Muscle layer of duodenum (tissue), 2 donors: ENCODE data around the gene PLCH2.

Source experiments
- H3K27ac ChIP-seq: one replicate; pipeline ENCODE4 v1.7.0; 2013; ENCODE audit warnings: mild to moderate bottlenecking, low read length
- H3K27me3 ChIP-seq: one replicate; pipeline ENCODE4 v1.7.0; 2013; ENCODE audit warnings: low read depth, mild to moderate bottlenecking, control low read depth, low read length
- H3K36me3 ChIP-seq, 2 donors: one replicate each; pipeline ENCODE4 v1.7.0; 2013; ENCODE audit warnings: low read length in 2 of 2, control low read depth in 1 of 2, mild to moderate bottlenecking in 1 of 2; ENCODE audit not compliant: insufficient read depth in 2 of 2, control insufficient read depth in 1 of 2
- H3K4me1 ChIP-seq, 2 donors: one replicate each; pipeline ENCODE4 v1.7.0; 2013; ENCODE audit warnings: low read length in 2 of 2, mild to moderate bottlenecking in 2 of 2, control low read depth in 1 of 2, moderate library complexity in 1 of 2; ENCODE audit not compliant: insufficient read depth in 2 of 2, control insufficient read depth in 1 of 2
- H3K4me3 ChIP-seq, 2 donors: one replicate each; pipeline ENCODE4 v1.7.0; 2013; ENCODE audit warnings: low read length in 2 of 2, low read depth in 1 of 2, mild to moderate bottlenecking in 1 of 2
- H3K9me3 ChIP-seq, 2 donors: one replicate each; pipeline ENCODE4 v1.7.0; 2013; ENCODE audit warnings: low read length in 2 of 2, control low read depth in 1 of 2, mild to moderate bottlenecking in 1 of 2; ENCODE audit not compliant: control insufficient read depth in 1 of 2
- donor health status: healthy.

The PLCH2 gene

GRCh38 chr1:2480986-2481364, 4.9 kb downstream of the PLCH2 start:
- no peaks in the 10 kb centered on the region for H3K4me1 ChIP-seq
- no peak overlapping the region for H3K27ac ChIP-seq
- no peaks in the 10 kb centered on the region for H3K9me3 ChIP-seq
- no peaks in the 10 kb centered on the region for H3K36me3 ChIP-seq
- H3K27me3 ChIP-seq, result no peaks in the 10 kb centered on the region
- H3K4me3 ChIP-seq, result no peak overlapping the region

- Histone ChIP-seq H3K9me3 (no peaks in the 10 kb centered on the region), H3K27me3 (no peaks in the 10 kb centered on the region), H3K4me1 (no peaks in the 10 kb centered on the region), H3K36me3 (no peaks in the 10 kb centered on the region), H3K27ac (no peak overlapping the region), H3K4me3 (no peak overlapping the region)
These were observed 5.8 kb downstream of the PLCH2 start for GRCh38 chr1:2481885-2482284.

DNA sequence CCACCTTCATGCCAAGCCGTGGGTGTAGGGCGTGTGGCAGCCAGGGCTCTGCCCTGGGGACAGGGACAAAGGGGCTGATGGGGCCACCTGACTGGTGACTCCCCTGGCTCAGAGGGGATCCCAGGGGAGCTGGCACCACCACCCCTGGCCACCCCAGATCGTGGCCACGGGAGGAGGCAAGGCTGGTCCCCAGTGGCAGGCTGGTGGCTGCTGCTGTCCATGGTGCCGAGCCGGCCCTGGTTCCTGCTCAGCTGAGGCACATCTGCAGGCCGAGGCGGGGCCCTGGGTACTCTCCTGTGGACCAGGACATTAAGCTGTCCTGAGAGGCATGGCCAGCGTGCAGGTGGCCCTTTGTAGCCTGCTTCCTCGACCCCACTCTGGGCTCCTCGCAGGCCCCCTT, 6.5 kb downstream of the PLCH2 start:
- H3K27ac ChIP-seq, result no peak overlapping the region
- no peaks in the 10 kb centered on the region for H3K4me1 ChIP-seq
- H3K4me3 ChIP-seq, result no peak overlapping the region
- no peaks in the 10 kb centered on the region for H3K9me3 ChIP-seq
- H3K27me3 ChIP-seq, result no peaks in the 10 kb centered on the region
- H3K36me3 ChIP-seq, result no peaks in the 10 kb centered on the region

GRCh38 chr1:2483026-2483425, 6.9 kb downstream of the PLCH2 start:
- no peak overlapping the region for H3K27ac ChIP-seq
- peaks cover 0 to under 1% of the 10 kb centered on the region in 2 donors for H3K9me3 ChIP-seq
- no peaks in the 10 kb centered on the region for H3K4me1 ChIP-seq
- no peaks in the 10 kb centered on the region for H3K36me3 ChIP-seq
- H3K4me3 ChIP-seq, result no peak overlapping the region
- H3K27me3 ChIP-seq, result no peaks in the 10 kb centered on the region

GRCh38 chr1:2483970-2484369, 7.9 kb downstream of the PLCH2 start:
- H3K4me1 ChIP-seq, result no peaks in the 10 kb centered on the region
- no peaks in the 10 kb centered on the region for H3K36me3 ChIP-seq
- H3K27ac ChIP-seq, result no peak overlapping the region
- H3K27me3 ChIP-seq, result no peaks in the 10 kb centered on the region
- H3K9me3 ChIP-seq, result peaks cover 6% of the 10 kb centered on the region in 2 donors
- H3K4me3 ChIP-seq, result no peak overlapping the region

DNA sequence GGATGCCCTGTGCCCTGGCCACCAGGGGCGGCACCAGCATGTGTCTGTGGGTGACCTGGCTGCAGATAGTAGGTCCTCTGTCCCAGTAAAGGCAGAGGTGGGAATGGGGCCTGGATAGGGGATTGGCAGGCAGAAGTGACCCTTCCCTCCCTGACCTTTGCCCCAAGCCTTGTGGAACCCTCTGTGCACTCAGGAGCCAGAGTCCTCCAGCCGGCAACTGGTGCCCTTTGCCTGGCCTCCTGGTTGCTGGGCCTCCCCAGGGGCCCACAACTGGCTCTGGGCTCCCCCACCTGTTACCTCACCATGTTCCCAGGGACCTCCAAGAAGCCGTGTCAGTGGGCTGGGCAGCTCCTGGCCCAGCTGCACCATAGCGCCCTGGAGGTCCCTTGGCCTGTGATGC, 10.0 kb downstream of the PLCH2 start:
- H3K36me3 ChIP-seq, result no peaks in the 10 kb centered on the region

GRCh38 chr1:2486558-2486957, 10.5 kb downstream of the PLCH2 start:
- Histone ChIP-seq H3K4me1 (no peaks in the 10 kb centered on the region), H3K27me3 (no peaks in the 10 kb centered on the region), H3K36me3 (no peaks in the 10 kb centered on the region), H3K9me3 (peaks cover 6 to 8% of the 10 kb centered on the region in 2 donors), H3K4me3 (no peak overlapping the region), H3K27ac (no peak overlapping the region)

More for the DNA sequence above, 10.0 kb downstream of the PLCH2 start:
- H3K4me3 ChIP-seq, result no peak overlapping the region
- peaks cover 6 to 8% of the 10 kb centered on the region in 2 donors for H3K9me3 ChIP-seq
- no peak overlapping the region for H3K27ac ChIP-seq
- no peaks in the 10 kb centered on the region for H3K27me3 ChIP-seq
- no peaks in the 10 kb centered on the region for H3K4me1 ChIP-seq

DNA sequence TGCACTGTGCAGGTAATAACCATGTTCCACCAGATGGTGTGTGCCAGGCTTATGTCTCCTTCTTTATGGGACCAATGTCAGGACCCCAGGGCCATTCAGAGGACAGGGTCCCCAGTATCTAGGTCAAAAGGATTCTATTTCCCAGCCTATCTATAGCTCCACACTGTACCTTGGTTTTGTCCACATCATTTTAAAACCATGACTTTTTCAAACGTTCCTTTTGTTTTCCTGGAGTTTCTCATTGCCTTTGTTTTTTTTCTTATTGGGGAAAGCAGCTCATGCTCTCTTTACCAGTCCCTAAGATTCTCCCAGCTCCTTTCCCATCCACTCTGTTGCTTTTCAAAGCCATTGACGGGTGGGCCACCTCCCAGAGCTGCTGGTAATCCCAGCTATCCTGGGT, 12.6 kb downstream of the PLCH2 start:
- H3K36me3 ChIP-seq, result no peaks in the 10 kb centered on the region
- no peaks in the 10 kb centered on the region for H3K27me3 ChIP-seq

DNA sequence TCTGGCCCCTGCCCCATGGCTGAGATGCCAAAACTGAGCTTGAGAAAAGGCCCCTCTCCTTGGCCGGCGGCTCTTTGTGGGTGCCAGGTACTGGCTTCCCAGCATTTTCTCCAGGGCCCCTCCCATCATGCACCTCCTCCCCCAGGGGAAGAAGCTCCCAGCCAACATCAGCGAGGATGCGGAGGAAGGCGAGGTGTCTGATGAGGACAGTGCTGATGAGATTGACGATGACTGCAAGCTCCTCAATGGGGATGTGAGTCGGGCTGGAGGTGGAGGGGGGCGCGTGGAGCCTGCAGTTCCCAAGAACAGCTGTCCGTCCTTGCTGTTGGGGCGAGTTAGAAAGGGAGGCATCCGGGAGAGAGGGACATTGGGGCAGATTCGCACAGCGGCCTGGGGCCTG, 13.5 kb downstream of the PLCH2 start:
- Histone ChIP-seq H3K27ac (no peak overlapping the region), H3K36me3 (no peaks in the 10 kb centered on the region), H3K4me1 (no peaks in the 10 kb centered on the region), H3K27me3 (no peaks in the 10 kb centered on the region), H3K4me3 (no peak overlapping the region), H3K9me3 (peaks cover 6 to 8% of the 10 kb centered on the region in 2 donors)

More for the DNA sequence above, 12.6 kb downstream of the PLCH2 start:
- H3K9me3 ChIP-seq, result peaks cover 6 to 8% of the 10 kb centered on the region in 2 donors
- H3K4me3 ChIP-seq, result peak overlapping the region in 1 of 2 donors; percentile 16
- H3K27ac ChIP-seq, result no peak overlapping the region
- H3K4me1 ChIP-seq, result no peaks in the 10 kb centered on the region

DNA sequence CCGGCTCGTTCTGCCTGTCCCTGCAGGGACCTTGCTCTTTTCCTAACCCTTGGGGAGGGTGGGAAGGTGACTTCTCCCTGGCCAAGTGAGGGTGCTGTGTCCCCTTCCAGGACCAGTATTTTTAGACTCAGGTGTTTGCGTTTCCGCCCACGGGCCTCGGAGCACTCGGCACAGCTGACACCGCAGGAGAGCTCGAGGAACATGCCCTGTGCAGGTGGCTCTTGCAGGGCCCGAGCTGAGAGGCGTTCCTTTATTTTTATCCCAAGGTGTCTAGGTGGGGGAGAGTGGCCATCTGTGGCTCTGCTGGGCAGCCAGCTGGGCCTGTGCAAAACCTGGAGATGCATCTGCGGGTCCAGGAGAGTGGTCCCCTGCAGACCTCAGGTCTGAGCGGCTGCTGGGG, 16.0 kb downstream of the PLCH2 start:
- no peak overlapping the region for H3K4me3 ChIP-seq
- H3K4me1 ChIP-seq, result no peaks in the 10 kb centered on the region
- H3K36me3 ChIP-seq, result no peaks in the 10 kb centered on the region
- peaks cover 6 to 8% of the 10 kb centered on the region in 2 donors for H3K9me3 ChIP-seq
- H3K27me3 ChIP-seq, result no peaks in the 10 kb centered on the region
- H3K27ac ChIP-seq, result no peak overlapping the region

DNA sequence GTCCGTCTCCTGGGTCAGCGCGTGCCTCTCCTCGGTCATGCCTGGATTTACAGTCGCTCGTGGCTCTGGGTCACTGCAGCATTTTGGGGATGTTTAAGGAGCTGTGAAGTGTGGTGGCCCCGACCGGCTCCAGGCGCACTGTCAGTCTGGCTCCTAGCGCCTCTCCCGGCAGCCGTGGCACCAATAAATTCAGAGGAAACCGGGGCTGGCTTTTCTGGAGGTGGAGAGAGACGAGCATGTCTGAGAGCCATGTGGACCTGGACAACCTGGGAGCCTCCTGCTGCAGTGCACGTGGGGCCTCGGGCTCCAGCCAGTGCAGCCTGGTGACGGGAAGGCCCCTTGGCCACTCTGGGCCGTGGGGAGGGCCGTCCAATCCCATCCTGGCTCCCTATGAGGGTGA, 17.1 kb downstream of the PLCH2 start:
- Histone ChIP-seq H3K36me3 (no peaks in the 10 kb centered on the region), H3K27me3 (no peaks in the 10 kb centered on the region), H3K27ac (no peak overlapping the region)

GRCh38 chr1:2493691-2494322, 17.7 kb downstream of the PLCH2 start:
- Histone ChIP-seq H3K4me3 (no peak overlapping the region), H3K9me3 (peaks cover 0 to 3% of the 10 kb centered on the region in 2 donors), H3K27ac (no peak overlapping the region), H3K36me3 (no peaks in the 10 kb centered on the region), H3K4me1 (no peaks in the 10 kb centered on the region), H3K27me3 (no peaks in the 10 kb centered on the region)

More for the DNA sequence above, 17.1 kb downstream of the PLCH2 start:
- no peak overlapping the region for H3K4me3 ChIP-seq
- no peaks in the 10 kb centered on the region for H3K4me1 ChIP-seq
- H3K9me3 ChIP-seq, result peaks cover 6% of the 10 kb centered on the region in 2 donors
